ENCODE data around the gene GNAZ.

- no peak for TF ChIP-seq CTCF (IDR thresholded peaks at IDR 0.05 in 2 of 3, conservative IDR thresholded peaks at IDR 0.05 in 1 of 3; ENCODE audit: borderline replicate concordance in 1 of 3, insufficient read depth in 1 of 3, low read depth in 2 of 3, low read length in 2 of 3)
- no peak for TF ChIP-seq POLR2A (IDR thresholded peaks at IDR 0.05; ENCODE audit: borderline replicate concordance, extremely low read depth, insufficient read depth, insufficient read length)
- no peak for TF ChIP-seq REST (IDR thresholded peaks at IDR 0.05; ENCODE audit: low read depth)
- no peak for TF ChIP-seq POLR2AphosphoS5 (IDR thresholded peaks at IDR 0.05; ENCODE audit: low read depth, low read length)
- no peak for TF ChIP-seq TCF7L2 (IDR thresholded peaks at IDR 0.05; ENCODE audit: borderline replicate concordance, extremely low read depth, insufficient read depth, insufficient read length)
- no peak for TF ChIP-seq YY1 (IDR thresholded peaks at IDR 0.05; ENCODE audit: extremely low read depth, insufficient replicate concordance, low read depth, low read length)
- no peak for TF ChIP-seq SP1 (IDR thresholded peaks at IDR 0.05; ENCODE audit: low read depth)
- TF ChIP-seq ATF3 (IDR thresholded peaks at IDR 0.05): no peak
- TF ChIP-seq ZBTB33 (IDR thresholded peaks at IDR 0.05; ENCODE audit: extremely low read depth, insufficient replicate concordance, low read length): no peak
- TF ChIP-seq EZH2phosphoT487 (IDR thresholded peaks at IDR 0.05; ENCODE audit: borderline replicate concordance): no peak
These were observed 34.1 kb downstream of the GNAZ start for GRCh38 chr22:23104187-23104971.

Measured in HCT116 (cell line).